GOT3 (cell line): Measurements from ENCODE around the gene PIGQ.

Experiments used
- DNase-seq: peaks from one replicate; lab custom pipeline; 2025; ENCODE audit warnings: mixed read lengths; lab: John Stamatoyannopoulos, UW

Gene PIGQ

DNA sequence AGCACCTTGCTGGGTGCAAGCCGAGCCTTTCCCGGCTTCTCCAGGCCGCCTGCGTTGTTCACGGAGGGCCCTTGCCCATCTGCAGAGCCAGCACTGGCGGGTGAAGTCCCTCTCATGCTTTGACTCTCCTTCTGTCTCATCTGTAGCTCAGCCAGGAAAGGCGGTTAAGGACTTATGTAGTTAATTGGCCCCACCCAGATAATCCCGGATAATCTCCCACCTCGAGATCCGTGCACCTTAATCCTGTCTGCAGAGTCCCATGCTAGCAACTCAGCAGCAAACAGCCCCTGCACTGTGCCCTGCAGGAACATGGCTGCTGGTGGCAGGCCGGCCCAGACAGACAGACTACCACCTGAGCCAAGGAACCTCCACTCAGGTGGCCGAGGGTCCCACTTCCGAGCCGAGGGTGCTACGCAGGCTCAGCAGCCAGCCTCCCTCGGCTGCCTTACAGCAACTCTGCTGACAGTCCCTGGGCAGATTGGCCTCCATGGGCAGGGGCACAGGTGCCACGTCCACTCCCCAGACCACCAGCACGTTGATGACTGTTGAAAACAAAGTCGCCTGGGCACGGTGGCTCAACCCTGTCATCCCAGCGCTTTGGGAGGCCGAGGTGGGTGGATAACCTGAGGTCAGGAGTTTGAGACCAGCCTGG lies 37.0 kb downstream of the PIGQ start:
- DNase-seq = no peak

DNA sequence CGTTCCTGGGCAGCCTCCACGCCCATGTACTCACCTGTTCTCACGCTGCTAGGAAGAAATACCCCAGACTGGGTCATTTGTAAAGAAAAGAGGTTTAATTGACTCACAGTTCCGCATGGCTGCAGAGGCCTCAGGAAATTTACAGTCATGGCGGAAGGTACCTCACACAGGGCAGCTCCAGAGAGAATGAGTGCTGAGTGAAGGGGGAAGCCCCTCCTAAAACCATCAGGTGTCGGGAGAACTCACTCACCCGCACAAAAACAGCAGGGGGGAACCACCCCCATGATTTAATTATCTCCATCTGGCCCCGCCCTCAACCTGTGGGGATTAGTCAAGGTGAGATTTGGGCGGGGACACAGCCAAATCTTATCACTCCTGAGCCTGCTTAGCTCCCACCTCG lies 38.3 kb downstream of the PIGQ start:
- DNase-seq = no peak

DNA sequence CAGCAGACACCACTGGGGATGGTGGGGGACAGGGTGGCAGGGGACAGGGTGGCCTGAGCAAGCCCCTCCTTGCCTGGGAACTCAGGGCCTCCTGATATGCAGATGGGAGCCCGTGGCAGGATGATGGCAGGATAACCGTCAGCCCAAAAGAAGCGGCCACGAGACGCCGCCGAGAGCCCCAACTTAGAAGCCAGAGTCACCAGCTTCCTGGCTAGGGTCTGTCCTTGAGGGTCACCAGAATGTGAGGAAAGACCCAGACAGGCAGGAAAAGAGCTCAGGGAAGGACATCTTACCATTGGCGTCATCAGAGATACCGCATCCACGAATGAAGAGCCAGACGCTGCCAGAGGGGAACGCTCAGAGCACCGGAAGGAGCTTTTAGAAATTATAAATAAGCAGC lies 39.5 kb downstream of the PIGQ start:
- DNase-seq = no peak

DNA sequence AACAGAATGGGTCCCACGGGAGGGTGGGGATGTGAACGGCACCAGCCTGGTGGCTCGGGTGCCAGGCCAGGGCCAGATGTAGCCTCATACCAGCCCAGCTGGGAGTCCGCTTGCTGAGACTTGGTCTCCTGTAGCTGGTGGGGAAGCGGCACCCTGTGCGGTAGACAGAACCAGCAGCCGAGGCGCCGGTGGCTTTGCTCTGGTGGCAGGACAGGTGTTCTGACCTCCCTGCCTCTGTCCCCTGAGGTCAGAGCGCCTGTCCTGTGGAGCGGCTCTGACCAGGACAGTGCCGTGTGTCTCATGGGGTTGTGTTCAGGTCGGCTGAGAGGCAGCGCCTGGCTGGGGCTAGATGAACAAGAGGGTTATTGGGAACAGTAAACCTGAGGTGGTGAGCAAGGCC lies 40.2 kb downstream of the PIGQ start:
- DNase-seq = no peak

DNA sequence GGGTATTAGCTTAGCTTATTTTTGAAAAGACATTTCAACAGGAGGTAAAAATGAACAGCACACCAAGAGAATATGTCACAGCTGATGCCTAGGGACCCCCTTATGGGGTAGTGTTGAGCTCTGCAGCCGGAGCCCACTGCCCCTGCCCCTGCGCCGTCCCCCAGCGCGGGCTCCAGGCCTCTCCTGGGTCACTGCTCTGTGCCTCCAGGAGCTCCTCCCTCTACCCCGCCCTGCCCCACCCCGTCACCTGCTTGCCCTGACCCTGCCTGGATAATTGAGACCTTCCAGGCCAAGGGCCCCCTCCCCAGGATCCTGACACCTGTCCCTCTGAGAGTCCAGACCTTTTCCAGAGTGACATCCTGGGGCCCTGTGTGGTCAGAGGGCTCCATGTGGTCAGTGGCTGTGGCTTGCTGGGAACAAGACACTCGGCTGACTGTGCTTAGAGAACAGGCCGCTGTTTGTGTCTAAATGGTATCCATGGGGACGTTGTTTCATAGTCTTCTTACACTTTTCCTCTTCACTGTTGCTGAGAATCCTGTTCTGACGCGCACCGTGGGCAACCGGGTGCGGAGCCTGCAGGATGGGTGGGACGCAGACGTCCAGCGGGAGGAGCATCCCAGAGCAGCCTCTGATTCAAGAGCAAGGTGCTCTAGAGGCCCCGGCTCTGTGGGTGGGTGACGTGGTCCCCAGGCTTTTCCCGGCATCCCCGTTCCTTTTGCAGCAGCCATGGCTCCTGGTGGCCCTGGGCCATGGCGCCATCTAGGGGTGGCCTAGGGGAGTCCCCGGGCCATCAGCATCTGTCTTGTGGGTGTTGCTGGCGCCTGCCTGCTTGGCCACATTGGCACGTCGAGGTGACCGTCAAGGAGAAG lies 41.0 kb downstream of the PIGQ start:
- DNase-seq = no peak

DNA sequence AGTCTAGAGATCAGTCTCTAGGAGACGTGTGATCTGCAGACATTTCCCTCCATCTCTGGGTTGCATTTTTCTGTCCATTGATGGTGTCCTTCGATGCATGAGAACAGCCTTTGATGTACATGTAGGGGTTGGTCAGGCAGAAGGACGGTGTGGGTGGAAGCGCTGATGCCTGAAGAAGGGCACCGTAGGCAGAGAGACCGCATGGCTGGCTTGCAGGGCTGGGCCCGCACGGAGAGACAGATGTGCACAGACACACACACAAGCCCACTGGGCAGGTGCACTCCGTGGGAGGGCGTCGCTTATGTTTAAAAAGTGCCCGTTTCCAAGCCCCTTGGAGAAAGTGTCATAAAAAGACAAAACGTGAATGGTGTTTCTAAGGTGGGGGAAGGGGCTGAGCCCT lies 45.4 kb downstream of the PIGQ start:
- no peak for DNase-seq

DNA sequence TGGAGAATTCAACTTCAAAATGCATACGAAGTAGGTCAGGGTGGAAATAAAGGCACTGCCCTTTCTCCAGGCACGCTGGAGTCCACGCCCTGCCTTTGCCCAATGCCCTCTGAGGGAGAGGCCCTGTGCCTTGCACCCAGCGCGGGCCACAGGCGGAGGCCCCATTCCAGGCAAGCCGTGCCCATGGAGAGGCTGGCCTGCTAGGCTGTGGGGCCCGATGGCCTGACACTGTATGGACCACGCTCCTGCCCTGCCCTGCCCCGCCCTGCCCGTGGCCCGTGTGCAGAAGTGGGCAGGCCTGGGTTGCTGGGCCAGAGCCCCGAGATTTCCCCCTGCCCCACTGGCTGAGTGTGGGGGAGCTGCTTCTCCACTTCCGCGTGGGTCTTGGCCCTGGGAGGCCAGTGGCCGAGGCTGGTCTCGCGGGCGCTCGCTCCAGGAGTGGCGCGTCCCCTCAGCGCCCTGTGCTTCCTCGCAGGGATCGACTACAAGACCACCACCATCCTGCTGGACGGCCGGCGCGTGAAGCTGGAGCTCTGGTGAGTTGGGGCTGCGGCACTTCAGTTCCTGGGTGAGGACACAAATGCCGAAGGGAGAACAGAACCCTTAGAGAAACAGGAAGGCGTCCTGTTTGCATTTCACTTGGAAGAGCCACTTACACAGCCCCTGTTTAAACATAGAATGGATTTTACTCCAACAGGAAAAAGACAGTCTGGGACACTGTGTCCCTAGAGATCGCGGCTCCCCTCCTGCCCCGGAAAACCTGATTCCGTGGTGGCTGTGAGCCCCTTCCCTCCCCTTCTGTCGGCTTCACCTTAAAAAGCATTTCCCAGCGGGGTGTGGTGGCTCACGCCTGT lies 47.2 kb downstream of the PIGQ start:
- DNase-seq = no peak

DNA sequence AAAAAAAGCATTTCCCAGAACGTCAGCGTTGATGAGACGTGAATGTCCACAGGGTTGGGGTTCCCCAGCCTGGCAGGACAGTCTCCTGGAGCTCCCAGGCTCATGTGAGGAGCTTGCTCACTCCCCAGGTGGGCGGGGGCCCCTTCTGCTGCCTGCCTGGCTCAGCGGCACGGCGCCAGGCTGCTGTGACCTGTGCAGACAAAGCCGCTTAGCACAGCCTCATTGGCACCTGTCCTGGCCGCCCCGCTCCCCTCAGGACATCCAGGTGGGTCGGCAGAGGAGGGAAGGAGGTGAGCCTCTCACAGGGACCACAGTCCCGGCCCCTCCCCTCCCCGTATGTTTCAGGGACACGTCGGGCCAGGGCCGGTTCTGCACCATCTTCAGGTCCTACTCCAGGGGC lies 48.1 kb downstream of the PIGQ start:
- DNase-seq = no peak

DNA sequence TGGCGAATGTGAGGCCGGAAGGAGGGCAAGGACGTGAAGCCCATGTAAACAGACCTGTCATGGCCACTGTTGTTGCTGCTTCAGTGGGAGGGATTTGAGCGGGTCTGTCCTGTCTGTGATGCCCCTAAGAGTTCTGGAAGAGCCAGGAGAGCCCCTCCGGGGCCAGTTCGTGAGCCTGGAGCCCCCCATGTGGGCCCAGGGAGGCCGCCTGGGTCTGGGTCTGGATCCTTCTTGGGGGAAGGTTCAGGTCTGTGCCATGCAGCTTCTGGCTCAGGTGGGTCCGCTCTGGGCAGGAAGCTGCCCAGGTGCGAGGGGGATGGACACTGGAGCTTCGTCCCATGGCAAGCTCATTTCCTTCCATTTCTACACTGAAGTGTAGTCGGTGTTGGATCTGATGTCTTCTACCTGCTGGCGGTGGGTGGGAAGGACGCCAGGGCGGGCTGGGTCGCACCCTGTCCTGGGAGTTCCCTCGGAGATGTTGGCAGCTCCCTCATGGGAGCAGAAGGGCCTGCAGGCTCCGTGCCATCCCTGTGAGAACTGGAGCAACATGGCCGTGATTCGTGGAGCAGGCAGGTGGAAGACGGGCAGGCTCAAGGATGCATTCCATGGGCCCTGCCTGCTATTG lies 49.8 kb downstream of the PIGQ start:
- no peak for DNase-seq

DNA sequence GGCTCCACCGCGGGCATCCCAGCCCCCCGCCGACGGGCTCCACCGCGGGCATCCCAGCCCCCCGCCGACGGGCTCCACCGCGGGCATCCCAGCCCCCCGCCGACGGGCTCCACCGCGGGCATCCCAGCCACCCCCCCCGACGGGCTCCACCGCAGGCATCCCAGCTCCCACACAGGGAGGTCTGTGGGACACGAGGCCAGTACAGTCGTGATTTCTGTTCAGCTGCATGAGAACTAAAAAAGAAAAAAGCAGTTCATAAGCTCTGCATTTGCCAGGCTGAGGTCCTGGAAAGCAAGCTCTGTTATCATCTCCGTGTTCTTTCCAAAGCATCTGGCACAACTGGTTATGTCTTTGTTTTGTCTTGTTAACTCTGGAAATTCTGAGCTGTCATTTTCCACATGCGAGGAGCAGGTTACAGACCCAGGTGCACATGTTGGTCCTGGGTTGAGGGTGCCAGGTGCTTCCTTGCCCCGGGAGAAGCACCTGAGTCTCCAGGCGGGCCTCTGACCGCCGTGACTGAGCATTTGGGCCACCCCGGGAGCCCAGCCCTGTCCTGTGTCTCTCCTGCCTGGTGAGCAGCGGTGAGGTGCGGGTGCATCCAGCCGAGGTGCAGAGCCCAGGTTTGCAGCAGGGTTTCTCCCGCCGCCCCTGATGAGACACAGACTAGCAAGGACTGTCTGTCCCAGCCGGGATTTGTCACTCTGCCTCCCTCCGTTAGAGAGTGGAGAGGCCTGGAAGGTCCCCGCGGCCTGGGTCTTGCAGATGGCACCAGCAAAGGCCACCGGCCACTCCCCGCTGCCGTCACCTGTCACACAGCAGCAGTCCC lies 51.1 kb downstream of the PIGQ start:
- DNase-seq = no peak

DNA sequence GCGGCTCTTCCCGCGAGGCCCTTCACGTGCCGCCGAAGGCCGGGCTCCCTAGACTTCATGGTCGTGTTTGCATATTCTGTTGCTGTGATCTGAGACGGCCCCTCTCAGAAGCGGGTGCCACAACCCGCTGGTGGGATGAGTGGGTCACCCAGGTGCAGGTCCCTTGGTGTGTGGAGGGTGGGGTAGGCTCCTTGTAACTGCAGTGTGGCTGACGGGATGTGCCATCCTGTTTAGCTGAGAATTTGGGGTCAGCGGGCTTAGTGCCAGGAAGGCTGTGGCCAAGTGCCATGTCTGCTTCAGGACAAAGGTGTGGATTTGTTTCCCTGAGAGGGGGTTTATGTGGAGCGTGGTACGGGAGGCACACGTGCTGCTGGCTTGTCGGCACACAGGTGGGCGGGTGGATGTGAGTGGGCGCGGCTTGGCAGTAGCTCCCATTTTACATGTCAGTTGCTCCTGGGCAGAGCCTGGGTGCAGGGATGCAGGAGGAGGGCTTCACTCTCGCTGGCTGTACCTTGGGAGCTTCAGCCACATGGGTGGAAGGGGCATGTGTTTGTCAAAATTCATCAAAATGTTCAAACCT lies 51.8 kb downstream of the PIGQ start:
- DNase-seq = no peak

DNA sequence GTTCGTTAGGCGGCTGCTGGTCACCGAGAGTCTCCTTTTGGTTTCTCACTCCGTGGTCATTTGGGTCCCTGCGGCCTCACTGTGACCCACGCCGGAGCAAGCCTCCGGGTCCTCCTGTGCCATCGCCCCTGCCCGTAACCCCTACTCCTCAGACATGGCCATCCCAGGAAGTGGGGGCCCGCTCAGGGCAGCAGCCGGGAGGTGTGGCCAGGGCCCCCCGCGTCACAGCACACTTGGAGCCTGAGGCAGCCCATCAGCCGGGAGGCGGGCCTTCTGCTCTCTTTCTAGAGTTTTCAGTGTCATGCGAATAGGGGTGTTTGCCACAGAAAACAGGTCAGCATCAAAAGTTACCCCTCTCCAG lies 53.1 kb downstream of the PIGQ start:
- DNase-seq = no peak

DNA sequence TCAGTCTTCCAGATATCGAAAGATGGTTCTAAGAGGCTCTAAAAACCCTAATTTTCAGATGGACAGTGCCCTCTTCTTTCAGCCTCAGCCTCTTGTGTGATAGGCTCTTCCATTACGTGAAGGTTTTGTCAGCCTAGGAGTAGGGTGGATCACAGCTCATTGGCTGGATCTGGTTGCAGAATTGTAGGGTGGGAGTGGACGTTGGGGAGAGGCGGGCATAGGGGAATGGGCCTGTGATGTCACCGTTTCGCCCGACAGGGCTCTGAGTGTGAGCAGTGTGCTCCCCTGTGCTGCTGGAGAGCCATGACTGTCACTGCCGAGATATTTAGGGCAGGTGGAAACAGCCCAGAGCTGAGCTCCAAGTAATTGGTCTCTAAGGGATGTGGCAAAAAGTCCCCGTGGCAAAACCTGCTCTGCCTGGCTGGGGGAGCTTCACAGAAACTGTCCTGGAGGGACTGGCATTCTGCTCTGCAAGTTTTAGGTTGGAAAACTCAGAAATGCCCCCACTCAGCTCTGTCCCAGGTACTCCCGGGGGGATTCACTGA lies 54.8 kb downstream of the PIGQ start:
- no peak for DNase-seq

DNA sequence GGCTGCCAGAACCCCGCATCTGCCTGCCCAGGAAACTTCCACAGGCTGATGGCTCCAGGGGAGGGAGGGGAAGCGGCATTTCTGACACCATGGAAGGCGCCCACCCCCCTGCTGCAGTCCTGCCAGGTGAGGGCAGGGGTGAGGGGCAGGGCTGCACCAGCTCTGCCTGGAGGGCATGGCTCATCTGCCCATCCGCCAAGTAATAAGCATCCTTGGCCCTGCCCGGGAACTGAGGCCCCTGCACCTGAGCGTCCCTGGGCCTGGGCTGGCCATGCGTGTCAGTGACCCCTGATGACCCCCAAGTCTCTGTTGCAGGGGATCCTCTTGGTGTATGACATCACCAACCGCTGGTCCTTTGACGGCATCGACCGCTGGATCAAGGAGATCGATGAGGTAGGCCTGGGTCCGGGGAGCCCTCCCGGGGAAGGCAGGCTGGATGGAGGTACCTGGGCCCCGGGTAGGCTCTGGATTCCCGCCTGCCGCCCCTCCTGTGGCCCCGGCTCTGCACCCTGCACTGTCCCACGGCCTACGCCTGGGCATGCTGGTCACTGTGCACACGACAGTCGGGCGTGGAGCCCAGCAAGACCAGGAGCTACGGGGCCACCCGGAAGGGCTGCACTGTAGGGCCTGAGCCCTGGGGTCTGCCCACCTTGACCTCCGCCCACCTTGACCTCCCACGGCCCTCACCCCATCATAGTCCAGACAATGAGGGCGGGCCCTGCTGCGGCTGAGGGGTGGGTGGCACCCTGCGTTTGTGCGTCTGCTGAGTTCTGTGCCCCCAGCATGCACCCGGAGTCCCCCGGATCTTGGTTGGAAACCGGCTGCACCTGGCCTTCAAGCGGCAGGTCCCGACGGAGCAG lies 55.6 kb downstream of the PIGQ start:
- no peak for DNase-seq

DNA sequence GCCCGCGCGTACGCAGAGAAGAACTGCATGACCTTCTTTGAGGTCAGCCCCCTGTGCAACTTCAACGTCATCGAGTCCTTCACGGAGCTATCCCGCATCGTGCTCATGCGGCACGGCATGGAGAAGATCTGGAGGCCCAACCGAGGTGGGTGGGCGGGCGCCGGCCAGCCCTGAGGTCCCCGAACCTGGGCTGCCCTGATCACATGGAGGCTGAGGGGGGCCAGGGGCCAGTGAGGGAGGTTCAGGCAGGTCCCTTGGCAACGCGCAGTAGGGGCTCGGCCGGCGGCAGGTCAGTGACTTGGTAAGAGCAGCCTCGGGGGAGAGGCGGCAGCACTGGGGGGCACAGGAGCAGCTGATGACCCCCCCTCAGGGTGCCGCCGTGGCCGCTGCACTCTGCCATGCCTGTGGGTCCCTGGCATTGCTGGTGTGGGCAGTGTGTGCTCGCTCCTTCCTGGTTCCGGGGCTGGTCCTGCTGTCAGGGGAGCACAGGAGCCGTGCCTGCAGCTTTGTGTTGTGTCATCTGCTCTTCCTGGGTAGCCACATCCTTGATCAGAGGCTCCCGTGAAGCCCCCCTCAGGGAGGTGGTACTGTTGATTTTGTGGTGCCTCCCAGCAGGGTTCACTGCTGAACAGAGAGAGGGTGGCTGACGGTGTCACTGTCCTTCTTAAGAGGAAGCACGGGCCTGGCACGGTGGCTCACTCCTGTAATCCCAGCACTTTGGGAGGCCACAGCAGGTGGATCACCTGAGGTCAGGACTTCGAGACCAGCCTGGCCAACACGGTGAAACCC lies 56.4 kb downstream of the PIGQ start:
- DNase-seq = no peak

DNA sequence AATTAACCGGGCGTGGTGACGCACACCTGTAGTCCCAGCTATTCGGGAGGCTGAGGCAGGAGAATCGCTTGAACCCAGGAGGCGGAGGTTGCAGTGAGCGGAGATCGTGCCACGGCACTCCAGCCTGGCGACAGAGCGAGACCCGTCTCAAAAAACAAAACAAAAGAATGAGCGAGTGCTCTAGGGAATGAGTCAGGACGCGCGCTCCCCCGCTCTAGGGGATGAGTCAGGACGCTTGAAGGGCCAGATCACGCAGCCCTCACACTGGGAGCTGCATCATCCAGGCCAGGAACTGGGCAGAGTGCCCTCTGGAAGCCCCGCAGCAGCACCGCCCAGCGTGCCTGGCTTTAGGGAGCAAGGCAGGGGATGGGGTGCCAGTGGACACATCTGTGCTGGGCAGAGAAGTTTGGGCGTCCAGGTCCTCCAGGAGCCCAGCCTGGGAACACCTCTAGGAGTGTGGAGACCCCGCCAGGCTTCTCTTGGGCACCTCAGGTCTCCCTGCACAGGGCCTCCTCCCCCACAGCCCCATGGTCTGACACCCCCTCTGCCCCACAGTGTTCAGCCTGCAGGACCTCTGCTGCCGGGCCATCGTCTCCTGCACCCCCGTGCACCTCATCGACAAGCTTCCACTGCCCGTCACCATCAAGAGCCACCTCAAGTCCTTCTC lies 57.2 kb downstream of the PIGQ start:
- peak; percentile 73 for DNase-seq

DNA sequence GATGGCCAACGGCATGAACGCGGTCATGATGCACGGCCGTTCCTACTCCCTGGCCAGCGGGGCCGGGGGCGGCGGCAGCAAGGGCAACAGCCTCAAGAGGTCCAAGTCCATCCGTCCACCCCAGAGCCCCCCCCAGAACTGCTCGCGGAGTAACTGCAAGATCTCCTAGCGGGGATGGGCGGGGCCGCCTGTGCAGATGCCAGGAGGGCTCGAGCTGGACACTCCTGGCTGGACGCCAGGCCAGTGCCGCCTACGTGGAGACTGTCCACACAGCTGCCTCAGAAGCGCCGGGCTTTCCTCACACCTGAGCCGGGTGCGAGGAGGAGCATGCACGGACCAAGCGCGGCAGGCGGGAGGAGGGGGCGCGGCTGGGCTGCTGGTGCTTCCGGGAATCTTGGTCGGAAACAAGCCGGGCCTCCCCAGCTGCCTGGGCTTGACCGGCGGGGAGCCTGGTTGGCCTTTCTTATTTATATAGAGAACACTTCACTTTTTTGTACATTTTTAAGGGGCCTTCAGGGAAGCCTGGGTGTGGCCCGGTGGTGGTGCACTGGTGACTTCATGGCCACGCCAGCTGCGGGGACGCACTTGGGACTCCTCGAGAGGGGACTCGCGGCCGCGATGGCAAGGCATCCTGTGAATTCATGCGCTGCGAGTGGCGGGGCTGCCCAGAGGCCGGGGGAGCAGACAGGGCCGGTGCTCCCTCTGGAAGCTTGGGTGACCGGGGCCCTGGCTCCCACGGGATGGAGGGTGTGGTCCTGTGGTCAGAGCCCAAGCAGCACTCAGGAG lies 57.9 kb downstream of the PIGQ start:
- no peak for DNase-seq
